Psoas muscle (tissue), 8 donors: ENCODE data around the gene ADRM1. TPM values are rescaled to one million over a fixed set of nuclear protein-coding genes. Genes with fewer than 3 reads are reported as not detected.

Source experiments
- ATAC-seq, 4 donors: fragments of 200-7000 bp; cut with Tn5 transposase; one replicate each; pipeline ENCODE4 v1.9.1; 2020; ENCODE audit warnings: moderate library complexity in 3 of 4, mild to moderate bottlenecking in 2 of 4
- DNase-seq, 2 donors: peaks; one replicate each; pipeline ENCODE4 v3.0.0-alpha.2; 2020
- H3K27ac ChIP-seq: fragments of 200-600 bp; one replicate; pipeline ENCODE4 v1.8.0; 2022
- H3K27me3 ChIP-seq, 3 donors: fragments of 200-600 bp in 1 of 3; one replicate each; pipeline versions ENCODE4 v1.6.1 to v1.8.0; 2013 to 2022; ENCODE audit warnings: low read length in 2 of 3, mild to moderate bottlenecking in 2 of 3, moderate library complexity in 1 of 3; ENCODE audit not compliant: insufficient read depth in 3 of 3
- H3K36me3 ChIP-seq, 2 donors: fragments of 200-600 bp in 1 of 2; one replicate each; pipeline versions ENCODE4 v1.6.1 to v1.8.0; 2013 to 2022; ENCODE audit warnings: low read depth in 1 of 2, mild to moderate bottlenecking in 1 of 2, moderate library complexity in 1 of 2; ENCODE audit not compliant: insufficient read depth in 1 of 2
- H3K4me1 ChIP-seq: fragments of 200-600 bp; one replicate; pipeline ENCODE4 v1.8.0; 2022
- H3K4me3 ChIP-seq: fragments of 200-600 bp; one replicate; pipeline ENCODE4 v1.8.0; 2022; ENCODE audit warnings: mild to moderate bottlenecking
- H3K9me3 ChIP-seq: fragments of 200-600 bp; one replicate; pipeline ENCODE4 v1.8.0; 2022
- whole genome bisulfite sequencing, 3 donors: extraction: QIAGEN DNeasy Blood & Tissue Kit; methylation state at CpG; one replicate each; pipeline versions ENCODE4 v1.1.6 to v1.1.7; 2013; 5-methylcytosine and 5-hydroxymethylcytosine counted together
- intact Hi-C, 2 donors: fragments of 100-400 bp; cut with DNase I; formaldehyde crosslinking; loops; one replicate each; pipeline versions ENCODE4 v1.11.0 to v1.14.2; 2022
- polyA plus RNA-seq, 3 donors: library from polyadenylated mRNA; stranded (reverse); fragments of 200-250 nt; gene quantifications; one replicate each; pipeline ENCODE4 v1.2.3, GENCODE V29; 2013
- total RNA-seq, 4 donors: library from RNA; stranded (reverse); fragmentation: NEBNext Ultra II Directional in 2 of 4; extraction: Animal tissue kit (Norgen Biotek cat#: 25700) in 2 of 4; gene quantifications; one replicate each; pipeline versions ENCODE4 v1.2.1 to v1.2.4, GENCODE V29; 2021 to 2023
- TF ChIP-seq, protein P1 (sequence below): fragments of 200-600 bp; IDR thresholded peaks from one replicate; pipeline ENCODE4 v1.8.0; 2022; ENCODE audit warnings: antibody characterized with exemption
- donor health status: healthy with polysubstance abuse.
- donor health status: DM: no; HTN: no; CAD: no; lungs with moderate emphysema.
- donor health status: Bipolar disorder and iron deficiency.
- donor health status: healthy.
- donor health status: DM: yes; HTN: yes; CAD: no.
- donor health status: DM: no; HTN: no; CAD: no.
- donor health status: DM: no; HTN: no; CAD: no.
- donor health status: DM: yes; HTN: yes; CAD: no.

The ADRM1 gene
- total and polyA plus RNA-seq, 7 donors: 142 to 603 (median 280) TPM

DNA sequence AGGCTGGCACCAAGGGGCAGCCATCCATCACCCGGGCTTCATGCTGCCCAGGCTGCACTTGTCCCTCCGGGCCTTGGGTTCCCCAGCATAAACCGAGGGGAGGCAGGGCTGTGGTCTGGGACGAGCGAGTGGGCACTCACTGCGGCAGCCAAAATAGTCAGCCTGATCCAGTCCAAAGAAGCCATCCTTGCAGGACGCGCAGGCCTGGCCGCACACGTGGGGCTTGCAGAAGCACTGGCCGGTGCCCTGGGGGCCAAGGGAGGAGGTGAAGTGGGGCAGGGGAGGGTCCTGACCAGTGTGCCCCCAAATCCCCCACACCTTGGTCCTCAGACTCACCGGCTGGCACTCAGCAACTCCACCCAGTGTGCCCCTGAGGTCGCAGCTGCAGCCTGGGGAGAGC is 32.1 kb downstream of the ADRM1 start:
- H3K4me3 ChIP-seq: no peak overlapping the region
- no peaks in the 10 kb centered on the region for H3K9me3 ChIP-seq
- ATAC-seq: no peak
- 92 to 94% (median 93%) methylated on average over 13 of the region's 13 CpGs for WGBS, 3 donors
- no peaks in the 10 kb centered on the region for H3K4me1 ChIP-seq
- TF ChIP-seq, protein P1, sequence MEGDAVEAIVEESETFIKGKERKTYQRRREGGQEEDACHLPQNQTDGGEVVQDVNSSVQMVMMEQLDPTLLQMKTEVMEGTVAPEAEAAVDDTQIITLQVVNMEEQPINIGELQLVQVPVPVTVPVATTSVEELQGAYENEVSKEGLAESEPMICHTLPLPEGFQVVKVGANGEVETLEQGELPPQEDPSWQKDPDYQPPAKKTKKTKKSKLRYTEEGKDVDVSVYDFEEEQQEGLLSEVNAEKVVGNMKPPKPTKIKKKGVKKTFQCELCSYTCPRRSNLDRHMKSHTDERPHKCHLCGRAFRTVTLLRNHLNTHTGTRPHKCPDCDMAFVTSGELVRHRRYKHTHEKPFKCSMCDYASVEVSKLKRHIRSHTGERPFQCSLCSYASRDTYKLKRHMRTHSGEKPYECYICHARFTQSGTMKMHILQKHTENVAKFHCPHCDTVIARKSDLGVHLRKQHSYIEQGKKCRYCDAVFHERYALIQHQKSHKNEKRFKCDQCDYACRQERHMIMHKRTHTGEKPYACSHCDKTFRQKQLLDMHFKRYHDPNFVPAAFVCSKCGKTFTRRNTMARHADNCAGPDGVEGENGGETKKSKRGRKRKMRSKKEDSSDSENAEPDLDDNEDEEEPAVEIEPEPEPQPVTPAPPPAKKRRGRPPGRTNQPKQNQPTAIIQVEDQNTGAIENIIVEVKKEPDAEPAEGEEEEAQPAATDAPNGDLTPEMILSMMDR: no peak
- no peak overlapping the region for H3K27ac ChIP-seq
- H3K36me3 ChIP-seq: peaks cover 0 to 70% of the 10 kb centered on the region in 2 donors
- H3K27me3 ChIP-seq: no peaks in the 10 kb centered on the region
- DNase-seq: peak in 1 of 2 donors; percentile 13
- intact Hi-C loops: no loop called here

DNA sequence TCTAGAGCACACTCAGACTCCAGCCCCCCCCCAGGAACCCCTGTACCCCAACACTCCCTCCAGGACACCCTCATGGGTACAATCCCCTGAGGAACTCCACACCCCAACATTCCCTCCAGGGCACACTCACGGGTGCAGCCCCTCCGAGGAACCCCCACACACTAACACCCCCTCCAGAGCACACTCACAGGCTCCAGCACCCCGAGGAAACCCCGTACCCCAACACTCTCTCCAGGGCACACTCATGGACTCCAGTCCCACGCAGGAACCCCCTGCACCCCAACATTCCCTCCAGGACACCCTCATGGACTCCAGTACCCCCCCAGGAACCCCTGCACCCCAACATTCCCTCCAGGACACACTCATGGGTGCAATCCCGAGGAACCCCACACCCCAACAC is 32.7 kb downstream of the ADRM1 start:
- TF ChIP-seq, protein P1: no peak
- H3K4me3 ChIP-seq: no peak overlapping the region
- H3K9me3 ChIP-seq: no peaks in the 10 kb centered on the region
- ATAC-seq: no peak
- no peak overlapping the region for H3K27ac ChIP-seq
- H3K27me3 ChIP-seq: no peaks in the 10 kb centered on the region
- peak in 1 of 2 donors; percentile 6 for DNase-seq
- WGBS, 3 donors: 93 to 99% (median 98%) methylated on average over 6 of the region's 6 CpGs
- H3K36me3 ChIP-seq: peaks cover 0 to 70% of the 10 kb centered on the region in 2 donors
- intact Hi-C loops: no loop called here
- no peaks in the 10 kb centered on the region for H3K4me1 ChIP-seq

GRCh38 chr20:62336329-62336728 is 33.5 kb downstream of the ADRM1 start:
- DNase-seq (peak in 1 of 2 donors; percentile 5), ATAC-seq (no peak)
- no peak overlapping the region for H3K4me3 ChIP-seq
- TF ChIP-seq, protein P1: no peak
- H3K9me3 ChIP-seq: no peaks in the 10 kb centered on the region
- no peaks in the 10 kb centered on the region for H3K4me1 ChIP-seq
- H3K36me3 ChIP-seq: peaks cover 0 to 73% of the 10 kb centered on the region in 2 donors
- 84 to 87% (median 86%) methylated on average over 11 of the region's 11 CpGs for WGBS, 3 donors
- intact Hi-C loops: no loop called here
- H3K27me3 ChIP-seq: no peaks in the 10 kb centered on the region
- H3K27ac ChIP-seq: no peak overlapping the region

DNA sequence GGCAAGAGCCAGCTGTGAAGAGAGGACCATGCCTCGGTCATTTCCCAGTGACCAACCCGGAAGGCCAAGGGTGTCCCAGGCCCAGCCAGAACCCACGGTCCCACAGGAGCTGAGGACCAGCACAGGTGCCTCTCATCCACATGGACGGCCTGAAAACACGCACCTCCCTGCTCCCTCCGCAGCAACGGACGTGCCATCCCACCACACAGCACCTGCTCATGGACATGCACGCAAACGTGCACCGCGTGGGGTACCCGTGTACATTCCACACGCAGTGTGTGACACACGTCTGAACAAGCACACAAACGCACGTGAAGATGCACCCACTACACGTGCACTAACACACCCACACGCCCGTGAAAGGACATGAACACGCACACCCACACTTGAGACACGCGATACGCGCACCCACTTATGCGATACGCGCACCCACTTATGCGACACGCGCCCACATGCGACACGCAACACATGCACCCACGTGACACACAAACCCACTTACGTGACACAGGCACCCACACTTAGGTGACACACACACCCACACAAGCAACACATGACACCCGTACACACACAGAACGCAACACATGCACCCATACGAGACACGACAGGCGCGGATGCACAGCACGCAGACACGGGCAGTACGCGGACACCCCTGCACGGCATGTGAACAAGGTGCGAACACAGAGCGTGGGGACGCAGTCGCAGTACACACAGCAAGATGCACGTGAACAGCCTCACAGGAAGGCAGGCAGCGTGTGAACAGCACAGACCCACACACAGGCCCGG is 34.2 kb downstream of the ADRM1 start:
- H3K27me3 ChIP-seq: no peaks in the 10 kb centered on the region
- ATAC-seq (peak in 2 of 4 donors; percentile 5 to 11), DNase-seq (peak in 1 of 2 donors; percentile 12)
- H3K4me3 ChIP-seq: no peak overlapping the region
- WGBS, 3 donors: 93 to 95% (median 94%) methylated on average over 53 of the region's 53 CpGs
- no peaks in the 10 kb centered on the region for H3K4me1 ChIP-seq
- H3K27ac ChIP-seq: no peak overlapping the region
- TF ChIP-seq, protein P1: no peak
- no peaks in the 10 kb centered on the region for H3K9me3 ChIP-seq
- intact Hi-C loops: no loop called here
- H3K36me3 ChIP-seq: peaks cover 0 to 70% of the 10 kb centered on the region in 2 donors
